ENCODE results near the gene OR4C6. TPM values are rescaled to one million over a fixed set of nuclear protein-coding genes. Genes with fewer than 3 reads are reported as not detected.

OR4C6 gene
- total and polyA plus RNA-seq, 11 donors, result not detected

DNA sequence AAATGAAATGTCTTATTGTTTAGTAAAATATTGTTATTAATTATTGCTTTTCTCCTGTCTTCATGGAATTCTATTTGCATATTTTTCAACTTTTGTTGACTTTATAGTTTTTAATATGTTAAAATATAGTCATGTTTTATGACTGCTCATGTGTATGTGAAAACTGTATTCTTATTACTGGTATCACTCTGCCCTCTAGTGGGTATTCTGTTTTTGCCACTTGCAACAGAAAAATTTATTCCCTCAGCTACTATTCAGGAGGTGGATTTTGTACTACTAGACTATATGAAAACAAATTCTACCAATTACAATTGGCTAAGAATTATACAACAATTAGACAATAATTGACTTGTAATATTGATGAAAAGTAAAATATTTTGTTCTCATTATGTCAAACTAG is 45.0 kb downstream of the OR4C6 start:
- intact Hi-C loops (cut with DNase I), result no loop called here
- no peaks in the 10 kb centered on the region for H3K4me1 ChIP-seq
- peaks cover 0 to 28% (median 8%) of the 10 kb centered on the region in 12 donors for H3K9me3 ChIP-seq
- H3K27ac ChIP-seq, result no peak overlapping the region
- TF ChIP-seq CTCF (IDR thresholded peaks at IDR 0.05) (peak in 11 of 12 donors; percentile 19 to 57 (median 40)), POLR2A (IDR thresholded peaks at IDR 0.05) (no peak)
- DNase-seq (no peak), ATAC-seq (no peak)
- H3K4me3 ChIP-seq, result no peak overlapping the region
- no peaks in the 10 kb centered on the region for H3K27me3 ChIP-seq
- no peaks in the 10 kb centered on the region for H3K36me3 ChIP-seq

GRCh38 chr11:55714982-55715888 is 53.2 kb downstream of the OR4C6 start:
- ATAC-seq, result no peak
- no peak for DNase-seq
- TF ChIP-seq POLR2A (IDR thresholded peaks at IDR 0.05), result no peak
- TF ChIP-seq CTCF (IDR thresholded peaks at IDR 0.05), result no peak
- Histone ChIP-seq H3K4me1 (no peaks in the 10 kb centered on the region), H3K27ac (no peak overlapping the region), H3K4me3 (no peak overlapping the region), H3K27me3 (no peaks in the 10 kb centered on the region), H3K9me3 (peaks cover 0 to 6% (median 0%) of the 10 kb centered on the region in 12 donors), H3K36me3 (no peaks in the 10 kb centered on the region)
- WGBS, 4 donors, result 24 to 33% (median 28%) methylated on average over 10 of the region's 10 CpGs
- intact Hi-C loops (cut with DNase I), result no loop called here

Other genes starting within 250 kb of the OR4C6 start
- gene OR4C15, start 107.7 kb upstream of the OR4C6 start, total RNA-seq, result not detected
- not detected for gene OR4C15, start 107.7 kb upstream of the OR4C6 start, polyA plus RNA-seq
- not detected for gene OR4C16, start 90.1 kb upstream of the OR4C6 start, total RNA-seq
- not detected for gene OR4C16, start 90.1 kb upstream of the OR4C6 start, polyA plus RNA-seq
- not detected for gene OR4C11, start 54.6 kb upstream of the OR4C6 start, total RNA-seq
- gene OR4C11, start 54.6 kb upstream of the OR4C6 start, polyA plus RNA-seq, result not detected
- gene OR4P4, start 27.1 kb upstream of the OR4C6 start, total RNA-seq, result not detected
- not detected for gene OR4P4, start 27.1 kb upstream of the OR4C6 start, polyA plus RNA-seq
- gene OR4S2, start 13.9 kb upstream of the OR4C6 start, total RNA-seq, result not detected
- not detected for gene OR4S2, start 13.9 kb upstream of the OR4C6 start, polyA plus RNA-seq
- gene OR5D13, start 111.2 kb downstream of the OR4C6 start, total RNA-seq, result not detected
- gene OR5D13, start 111.2 kb downstream of the OR4C6 start, polyA plus RNA-seq, result not detected
- not detected for gene OR5D14, start 133.4 kb downstream of the OR4C6 start, total RNA-seq
- not detected for gene OR5D14, start 133.4 kb downstream of the OR4C6 start, polyA plus RNA-seq
- gene OR5L1, start 149.2 kb downstream of the OR4C6 start, total RNA-seq, result not detected
- gene OR5L1, start 149.2 kb downstream of the OR4C6 start, polyA plus RNA-seq, result not detected
- gene OR5D18, start 157.4 kb downstream of the OR4C6 start, total RNA-seq, result not detected
- not detected for gene OR5D18, start 157.4 kb downstream of the OR4C6 start, polyA plus RNA-seq
- gene OR5L2, start 165.0 kb downstream of the OR4C6 start, total RNA-seq, result not detected
- gene OR5L2, start 165.0 kb downstream of the OR4C6 start, polyA plus RNA-seq, result not detected
- gene OR5D16, start 176.6 kb downstream of the OR4C6 start, total RNA-seq, result not detected
- gene OR5D16, start 176.6 kb downstream of the OR4C6 start, polyA plus RNA-seq, result not detected
- not detected for gene TRIM51, start 221.1 kb downstream of the OR4C6 start, total RNA-seq
- gene TRIM51, start 221.1 kb downstream of the OR4C6 start, polyA plus RNA-seq, result not detected

All from heart left ventricle (tissue), 16 donors.